ENCODE results near the gene GOSR2. TPM values are rescaled to one million over a fixed set of nuclear protein-coding genes. Genes with fewer than 3 reads are reported as not detected.

The GOSR2 gene
- total RNA-seq, 1 experiment from 2014 or later: 52.9 TPM

- POLR2A ChIA-PET: interaction anchor here (1.5 kb wide), 1 partner anchor 19 kb away, joined by 3 read pairs; no protein-coding TSS in a partner anchor
- H3K27ac ChIP-seq (ENCODE audit: low read depth, low read length): no peak overlapping the region
Observed at GRCh38 chr17:46942441-46943217, 19.7 kb downstream of the GOSR2 start.

More at GRCh38 chr17:46942441-46943217, 19.7 kb downstream of the GOSR2 start:
- Histone ChIP-seq H3K4me1 (ENCODE audit: control insufficient read depth in 1 of 2, insufficient read depth in 2 of 2, low read length in 2 of 2) (no peaks in the 10 kb centered on the region), H3K9me3 (ENCODE audit: control insufficient read depth in 1 of 2, insufficient read depth in 1 of 2, low read depth in 1 of 2, low read length in 2 of 2) (no peaks in the 10 kb centered on the region), H3K27me3 (ENCODE audit: insufficient read depth, low read length) (no peaks in the 10 kb centered on the region), H3K36me3 (ENCODE audit: control insufficient read depth in 1 of 2, insufficient read depth in 2 of 2, low read length in 2 of 2) (peaks cover 22 to 31% of the 10 kb centered on the region in 2 experiments; a peak in 3 of 4 replicates), H3K9me2 (ENCODE audit: insufficient read depth) (no peaks in the 10 kb centered on the region), H2AFZ (ENCODE audit: low read depth, low read length, poor library complexity, severe bottlenecking) (no peak overlapping the region), H3K4me2 (ENCODE audit: low read length) (no peak overlapping the region), H4K20me1 (ENCODE audit: insufficient read depth) (no peaks in the 10 kb centered on the region), H3K9ac (ENCODE audit: low read length) (no peak overlapping the region), H3K79me2 (ENCODE audit: insufficient read depth, low read length) (no peaks in the 10 kb centered on the region), H3K4me3 (replicated peaks in 1 of 2; ENCODE audit: low read depth in 1 of 2, low read length in 2 of 2) (no peak overlapping the region)
- ATAC-seq (peak; percentile 80), DNase-seq (ENCODE audit: low read depth, low spot score) (peak; percentile 55)
- no TSS peak for BruUV-seq (replicated peaks)
- CTCF ChIA-PET: interaction anchor here (0.7 to 3.2 kb wide), 19 partner anchors 9 to 673 kb away, joined by 3 to 20 read pairs (median 6); partner anchors contain the start of gene CDC27
- intact Hi-C loops (cut with micrococcal nuclease): loop anchor here (1.0 to 5.0 kb wide), 3 partner anchors 59 to 675 kb away; no protein-coding TSS in a partner anchor
- RAD21 ChIA-PET (ENCODE audit: low non-redundant PET in 1 of 2, low total read pairs in 2 of 2, uncharacterized antibody in 2 of 2, unreplicated experiment in 2 of 2): interaction anchor here in 1 of 2 experiments (1.3 kb wide), 1 partner anchor 32 kb away, joined by 3 read pairs; no protein-coding TSS in a partner anchor
- TF ChIP-seq REST (IDR thresholded peaks at IDR 0.05; ENCODE audit: low read depth) (no peak), CEBPB (IDR thresholded peaks at IDR 0.05; ENCODE audit: low read depth) (no peak), CTCF (IDR thresholded peaks at IDR 0.05 in 2 of 3, conservative IDR thresholded peaks at IDR 0.05 in 1 of 3; ENCODE audit: borderline replicate concordance in 1 of 3, insufficient read depth in 1 of 3, low read depth in 2 of 3, low read length in 2 of 3) (peak; percentile 85 to 100 (median 99)), SP1 (IDR thresholded peaks at IDR 0.05; ENCODE audit: low read depth) (no peak), RAD21 (IDR thresholded peaks at IDR 0.05; ENCODE audit: low read depth) (peak; percentile 94)

Measured in HCT116 (cell line).